H9 (cell line): ENCODE results near the gene COTL1. TPM values are rescaled to one million over a fixed set of nuclear protein-coding genes. Genes with fewer than 3 reads are reported as not detected.

Experiments
- DNase-seq: peaks from one replicate; pipeline ENCODE4 v3.0.0-alpha.2; 2017
- H2AFZ ChIP-seq: one replicate; pipeline ENCODE4 v1.6.1; 2013; ENCODE audit warnings: mild to moderate bottlenecking, low read length, control low read depth, moderate library complexity
- H2AK5ac ChIP-seq: 2 replicates; pipeline ENCODE4 v1.6.1; 2013; ENCODE audit warnings: low read length, control low read depth, mixed read lengths; ENCODE audit not compliant: insufficient read length
- H2BK120ac ChIP-seq: one replicate; pipeline ENCODE4 v1.6.1; 2013; ENCODE audit warnings: low read depth, mild to moderate bottlenecking, low read length, control low read depth, inconsistent platforms; ENCODE audit not compliant: poor library complexity, severe bottlenecking
- H2BK12ac ChIP-seq: 2 replicates; pipeline ENCODE4 v1.6.1; 2013; ENCODE audit warnings: low read length, control low read depth, mixed read lengths, low read depth; ENCODE audit not compliant: insufficient read length
- H2BK15ac ChIP-seq: 2 replicates; pipeline ENCODE4 v1.6.1; 2013; ENCODE audit warnings: low read depth, low read length, control low read depth
- H2BK20ac ChIP-seq: one replicate; pipeline ENCODE4 v1.6.1; 2013; ENCODE audit warnings: low read depth, mild to moderate bottlenecking, low read length, control low read depth, inconsistent platforms; ENCODE audit not compliant: poor library complexity, severe bottlenecking
- H2BK5ac ChIP-seq: 2 replicates; pipeline ENCODE4 v1.6.1; 2013; ENCODE audit warnings: low read length, control low read depth, mixed read lengths; ENCODE audit not compliant: insufficient read length
- H3K14ac ChIP-seq: 2 replicates; pipeline ENCODE4 v1.6.1; 2013; ENCODE audit warnings: low read length, control low read depth; ENCODE audit not compliant: insufficient read depth
- H3K18ac ChIP-seq: 2 replicates; pipeline ENCODE4 v1.6.1; 2013; ENCODE audit warnings: low read depth, mild to moderate bottlenecking, mixed read lengths, low read length, control low read depth; ENCODE audit not compliant: insufficient read length
- H3K23ac ChIP-seq: 2 replicates; pipeline ENCODE4 v1.6.1; 2013; ENCODE audit warnings: low read length, control low read depth, mixed read lengths, low read depth; ENCODE audit not compliant: insufficient read length
- H3K23me2 ChIP-seq: 2 replicates; pipeline ENCODE4 v1.6.1; 2013; ENCODE audit warnings: low read depth, mild to moderate bottlenecking, mixed read lengths, low read length, control low read depth; ENCODE audit not compliant: insufficient read length, poor library complexity, severe bottlenecking
- H3K27ac ChIP-seq: 2 replicates; pipeline ENCODE4 v1.5.1; 2013; ENCODE audit warnings: low read length, control low read depth, mixed read lengths, low read depth; ENCODE audit not compliant: insufficient read length
- H3K27me3 ChIP-seq: 2 replicates; pipeline ENCODE4 v1.6.1; 2013; ENCODE audit warnings: low read length, control low read depth, inconsistent platforms; ENCODE audit not compliant: insufficient read depth
- H3K4ac ChIP-seq: 2 replicates; pipeline ENCODE4 v1.6.1; 2013; ENCODE audit warnings: low read depth, mild to moderate bottlenecking, control low read depth, inconsistent platforms, low read length, moderate library complexity
- H3K4me1 ChIP-seq: 2 replicates; pipeline ENCODE4 v1.6.1; 2013; ENCODE audit warnings: low read length, control low read depth, inconsistent platforms; ENCODE audit not compliant: insufficient read depth
- H3K4me2 ChIP-seq: 2 replicates; pipeline ENCODE4 v1.6.1; 2013; ENCODE audit warnings: low read length, control low read depth, mixed read lengths; ENCODE audit not compliant: insufficient read length, insufficient read depth
- H3K56ac ChIP-seq: 2 replicates; pipeline ENCODE4 v1.6.1; 2013; ENCODE audit warnings: low read depth, mild to moderate bottlenecking, mixed read lengths, low read length, control low read depth; ENCODE audit not compliant: insufficient read length
- H3K79me1 ChIP-seq: 2 replicates; pipeline ENCODE4 v1.6.1; 2013; ENCODE audit warnings: low read depth, mild to moderate bottlenecking, moderate library complexity, low read length, control low read depth, inconsistent platforms; ENCODE audit not compliant: insufficient read depth, poor library complexity, severe bottlenecking
- H3K79me2 ChIP-seq: 2 replicates; pipeline ENCODE4 v1.6.1; 2013; ENCODE audit warnings: low read length, control low read depth, inconsistent platforms; ENCODE audit not compliant: insufficient read depth
- H3K9ac ChIP-seq: 2 replicates; pipeline ENCODE4 v1.6.1; 2013; ENCODE audit warnings: low read length, control low read depth, mixed read lengths; ENCODE audit not compliant: insufficient read length; ENCODE audit errors: extremely low read depth
- H3K9me3 ChIP-seq: one replicate; pipeline ENCODE4 v1.6.1; 2013; ENCODE audit warnings: low read depth, low read length, inconsistent platforms; ENCODE audit not compliant: control insufficient read depth
- H3T11ph ChIP-seq: one replicate; pipeline ENCODE4 v1.6.1; 2013; ENCODE audit warnings: mild to moderate bottlenecking, low read length, control low read depth, inconsistent platforms
- H4K20me1 ChIP-seq: one replicate; pipeline ENCODE4 v1.6.1; 2013; ENCODE audit not compliant: control insufficient read depth, insufficient read length, insufficient read depth
- H4K5ac ChIP-seq: 2 replicates; pipeline ENCODE4 v1.6.1; 2013; ENCODE audit warnings: low read depth, mild to moderate bottlenecking, mixed read lengths, low read length, control low read depth; ENCODE audit not compliant: insufficient read length
- H4K8ac ChIP-seq: replicated peaks from 2 replicates; pipeline ENCODE4 v1.6.1; 2013; ENCODE audit warnings: low read length, control low read depth, mixed read lengths, low read depth; ENCODE audit not compliant: insufficient read length
- H4K91ac ChIP-seq: 2 replicates; pipeline ENCODE4 v1.6.1; 2013; ENCODE audit warnings: low read depth, mild to moderate bottlenecking, moderate library complexity, mixed read lengths, low read length, control low read depth; ENCODE audit not compliant: insufficient read length
- H3K27ac Mint-ChIP-seq, 3 experiments: 2 replicates in 2 of 3; 3 replicates in 1 of 3; pipeline ENCODE4 v1.8.0; 2020 to 2021; ENCODE audit warnings: mixed read lengths in 3 of 3, mild to moderate bottlenecking in 1 of 3, moderate library complexity in 1 of 3
- H3K27me3 Mint-ChIP-seq: 2 replicates; pipeline ENCODE4 v1.8.0; 2021; ENCODE audit warnings: low read depth, mild to moderate bottlenecking, moderate library complexity, mixed read lengths
- H3K36me3 Mint-ChIP-seq, 3 experiments: 2 replicates in 2 of 3; 3 replicates in 1 of 3; pipeline ENCODE4 v1.8.0; 2020 to 2021; ENCODE audit warnings: low read depth in 3 of 3, mixed read lengths in 3 of 3; ENCODE audit not compliant: insufficient read depth in 1 of 3
- H3K4me1 Mint-ChIP-seq, 2 experiments: 2 replicates each; pipeline ENCODE4 v1.8.0; 2020; ENCODE audit warnings: mixed read lengths in 2 of 2
- H3K4me3 Mint-ChIP-seq, 2 experiments: 2 replicates in 1 of 2; 3 replicates in 1 of 2; pipeline ENCODE4 v1.8.0; 2020 to 2021; ENCODE audit warnings: mild to moderate bottlenecking in 2 of 2, mixed read lengths in 2 of 2, moderate library complexity in 1 of 2
- H3K9me3 Mint-ChIP-seq, 2 experiments: 2 replicates in 1 of 2; 3 replicates in 1 of 2; pipeline ENCODE4 v1.8.0; 2020; ENCODE audit warnings: mild to moderate bottlenecking in 2 of 2, mixed read lengths in 2 of 2, moderate library complexity in 1 of 2
- WGBS: extraction: QIAGEN DNeasy Blood & Tissue Kit; methylation state at CpG from one replicate; pipeline ENCODE4 v1.1.7; 2013; ENCODE audit warnings: missing lambda C conversion rate, low lambda C conversion rate, mixed read lengths; ENCODE audit not compliant: insufficient read length; ENCODE audit errors: extremely low coverage; 5-methylcytosine and 5-hydroxymethylcytosine counted together
- total RNA-seq: library from RNA; stranded (reverse); gene quantifications from 2 replicates; pipeline ENCODE4 v1.2.1, GENCODE V29; 2021
- TF ChIP-seq, protein P1 (sequence below): fragments of 200-600 bp; sonication (generic); conservative IDR thresholded peaks from 3 replicates; pipeline ENCODE4 v1.8.0; 2021; ENCODE audit warnings: antibody characterized with exemption, mild to moderate bottlenecking

Gene COTL1
- total RNA-seq, 1 experiment from 2014 or later: 81.4 TPM

GRCh38 chr16:84565669-84566495 is 52.0 kb downstream of the COTL1 start:
- Histone ChIP-seq H3K79me1 (no peaks in the 10 kb centered on the region), H2BK5ac (no peak overlapping the region), H3K4ac (no peak overlapping the region), H3K79me2 (no peaks in the 10 kb centered on the region), H3K56ac (no peak overlapping the region), H3K23me2 (no peaks in the 10 kb centered on the region), H3K9ac (no peak overlapping the region), H2BK12ac (no peak overlapping the region), H2AK5ac (no peak overlapping the region), H3T11ph (no peak overlapping the region), H4K5ac (no peak overlapping the region), H3K4me1 (peaks cover 13% of the 10 kb centered on the region; the same call in 1 of the 2 replicates), H3K14ac (no peak overlapping the region), H3K27me3 (no peaks in the 10 kb centered on the region), H3K18ac (no peak overlapping the region), H3K27ac (no peak overlapping the region), H2AFZ (no peak overlapping the region), H2BK15ac (no peak overlapping the region), H2BK120ac (no peak overlapping the region), H3K4me2 (no peak overlapping the region), H4K20me1 (no peaks in the 10 kb centered on the region), H3K9me3 (no peaks in the 10 kb centered on the region), H3K23ac (no peak overlapping the region), H4K91ac (no peak overlapping the region), H4K8ac (no peak overlapping the region), H2BK20ac (no peak overlapping the region)
- H3K36me3 Mint-ChIP-seq: peaks cover 21 to 30% (median 24%) of the 10 kb centered on the region in 3 experiments
- H3K4me3 Mint-ChIP-seq: peak overlapping the region in 1 of 2 experiments; percentile 45; a peak in 2 of 5 replicates
- no CpG with 5 or more reads among the region's 22 CpGs for WGBS
- DNase-seq: no peak
- H3K4me1 Mint-ChIP-seq: peaks cover 35 to 41% of the 10 kb centered on the region in 2 experiments
- peaks cover 7 to 9% of the 10 kb centered on the region in 2 experiments for H3K9me3 Mint-ChIP-seq
- TF ChIP-seq, protein P1, sequence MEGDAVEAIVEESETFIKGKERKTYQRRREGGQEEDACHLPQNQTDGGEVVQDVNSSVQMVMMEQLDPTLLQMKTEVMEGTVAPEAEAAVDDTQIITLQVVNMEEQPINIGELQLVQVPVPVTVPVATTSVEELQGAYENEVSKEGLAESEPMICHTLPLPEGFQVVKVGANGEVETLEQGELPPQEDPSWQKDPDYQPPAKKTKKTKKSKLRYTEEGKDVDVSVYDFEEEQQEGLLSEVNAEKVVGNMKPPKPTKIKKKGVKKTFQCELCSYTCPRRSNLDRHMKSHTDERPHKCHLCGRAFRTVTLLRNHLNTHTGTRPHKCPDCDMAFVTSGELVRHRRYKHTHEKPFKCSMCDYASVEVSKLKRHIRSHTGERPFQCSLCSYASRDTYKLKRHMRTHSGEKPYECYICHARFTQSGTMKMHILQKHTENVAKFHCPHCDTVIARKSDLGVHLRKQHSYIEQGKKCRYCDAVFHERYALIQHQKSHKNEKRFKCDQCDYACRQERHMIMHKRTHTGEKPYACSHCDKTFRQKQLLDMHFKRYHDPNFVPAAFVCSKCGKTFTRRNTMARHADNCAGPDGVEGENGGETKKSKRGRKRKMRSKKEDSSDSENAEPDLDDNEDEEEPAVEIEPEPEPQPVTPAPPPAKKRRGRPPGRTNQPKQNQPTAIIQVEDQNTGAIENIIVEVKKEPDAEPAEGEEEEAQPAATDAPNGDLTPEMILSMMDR: no peak
- H3K27me3 Mint-ChIP-seq: no peaks in the 10 kb centered on the region
- peak overlapping the region; percentile 15 to 39 (median 23); a peak in 4 of 7 replicates for H3K27ac Mint-ChIP-seq
